ENCODE measurements around the gene EHBP1L1. TPM values are rescaled to one million over a fixed set of nuclear protein-coding genes. Genes with fewer than 3 reads are reported as not detected.

EHBP1L1 gene
- total RNA-seq = 10 to 100 TPM; 58.5 to 78.5 TPM

- H3K9ac ChIP-seq (ENCODE audit: low read depth in 2 of 2, low read length in 2 of 2) = peak within 1 kb of the TSS; percentile 89 to 96
- H3K27ac ChIP-seq = peak within 1 kb of the TSS; percentile 89
- peak; percentile 76 for DNase-seq
- intact Hi-C loops (cut with DNase I) = no loop called here
- H3K4me3 ChIP-seq = peak within 1 kb of the TSS; percentile 91
- H3K9me3 ChIP-seq = no peaks in the 10 kb centered on the region
- TF ChIP-seq CTCF (IDR thresholded peaks at IDR 0.05) = no peak
- peaks cover 8% of the 10 kb centered on the region for H3K36me3 ChIP-seq
- H3K27me3 ChIP-seq = no peaks in the 10 kb centered on the region
- peaks cover 48% of the 10 kb centered on the region for H3K4me1 ChIP-seq
Measured at GRCh38 chr11:65575568-65576231, at the start of gene EHBP1L1. TSS of gene EHBP1L1 (plus strand) at chr11:65576053. CDS start at chr11:65576303, 250 bp downstream.

GRCh38 chr11:65526744-65527143 is 49.1 kb upstream of the EHBP1L1 start:
- Histone ChIP-seq H3K27ac (no peak overlapping the region), H3K9ac (ENCODE audit: low read depth in 2 of 2, low read length in 2 of 2) (no peak overlapping the region), H3K36me3 (peaks cover 6% of the 10 kb centered on the region), H3K4me1 (peaks cover 13% of the 10 kb centered on the region), H3K4me3 (no peak overlapping the region), H3K9me3 (no peaks in the 10 kb centered on the region), H3K27me3 (no peaks in the 10 kb centered on the region)
- TF ChIP-seq CTCF (IDR thresholded peaks at IDR 0.05) = no peak
- intact Hi-C loops (cut with DNase I) = no loop called here
- DNase-seq = no peak

- H3K27me3 ChIP-seq = no peaks in the 10 kb centered on the region
- no peaks in the 10 kb centered on the region for H3K9me3 ChIP-seq
- TF ChIP-seq CTCF (IDR thresholded peaks at IDR 0.05) = no peak
- H3K27ac ChIP-seq = no peak overlapping the region
- H3K36me3 ChIP-seq = peaks cover 16% of the 10 kb centered on the region
- no peak overlapping the region for H3K9ac ChIP-seq (ENCODE audit: low read depth in 2 of 2, low read length in 2 of 2)
- peaks cover 13% of the 10 kb centered on the region for H3K4me1 ChIP-seq
- H3K4me3 ChIP-seq = no peak overlapping the region
- DNase-seq = no peak
- intact Hi-C loops (cut with DNase I) = no loop called here
Measured at GRCh38 chr11:65528819-65529350, 47.0 kb upstream of the EHBP1L1 start.

GRCh38 chr11:65529475-65530156 is 46.2 kb upstream of the EHBP1L1 start:
- Histone ChIP-seq H3K4me3 (no peak overlapping the region), H3K27ac (no peak overlapping the region), H3K27me3 (no peaks in the 10 kb centered on the region), H3K9ac (ENCODE audit: low read depth in 2 of 2, low read length in 2 of 2) (no peak overlapping the region), H3K4me1 (peaks cover 10% of the 10 kb centered on the region), H3K36me3 (peaks cover 16% of the 10 kb centered on the region), H3K9me3 (no peaks in the 10 kb centered on the region)
- intact Hi-C loops (cut with DNase I) = no loop called here
- no peak for DNase-seq
- TF ChIP-seq CTCF (IDR thresholded peaks at IDR 0.05) = no peak

GRCh38 chr11:65530157-65530496 is 45.7 kb upstream of the EHBP1L1 start:
- intact Hi-C loops (cut with DNase I) = no loop called here
- DNase-seq = no peak

More at GRCh38 chr11:65530157-65530496, 45.7 kb upstream of the EHBP1L1 start:
- H3K4me1 ChIP-seq = peaks cover 10% of the 10 kb centered on the region
- H3K27me3 ChIP-seq = no peaks in the 10 kb centered on the region
- H3K4me3 ChIP-seq = no peak overlapping the region
- H3K36me3 ChIP-seq = peaks cover 18% of the 10 kb centered on the region
- no peak for TF ChIP-seq CTCF (IDR thresholded peaks at IDR 0.05)
- H3K9ac ChIP-seq (ENCODE audit: low read depth in 2 of 2, low read length in 2 of 2) = no peak overlapping the region
- H3K9me3 ChIP-seq = no peaks in the 10 kb centered on the region
- no peak overlapping the region for H3K27ac ChIP-seq
